Small intestine (tissue), 7 donors: ENCODE results near the gene TRAF2. TPM values are rescaled to one million over a fixed set of nuclear protein-coding genes. Genes with fewer than 3 reads are reported as not detected.

Source experiments
- DNase-seq, 2 donors: peaks; one replicate each; pipeline versions ENCODE4 v3.0.0 to v3.0.0-alpha.2; 2013
- FAIRE-seq: peaks from 2 replicates; lab custom pipeline; 2012; peaks lifted over from hg19 to GRCh38; lab: Jason Lieb, UNC
- H3K27ac ChIP-seq, 3 donors: one replicate each; pipeline ENCODE4 v1.5.1; 2013; ENCODE audit warnings: low read length in 2 of 3, mild to moderate bottlenecking in 2 of 3, control low read depth in 1 of 3, inconsistent platforms in 1 of 3, low read depth in 1 of 3, moderate library complexity in 1 of 3
- H3K27me3 ChIP-seq, 3 donors: one replicate each; pipeline ENCODE4 v1.6.1; 2013; ENCODE audit warnings: low read length in 3 of 3, inconsistent platforms in 1 of 3; ENCODE audit not compliant: control insufficient read depth in 3 of 3, insufficient read depth in 3 of 3
- H3K36me3 ChIP-seq, 3 donors: one replicate each; pipeline ENCODE4 v1.6.1; 2013; ENCODE audit warnings: low read length in 3 of 3, inconsistent platforms in 1 of 3, low read depth in 1 of 3, mild to moderate bottlenecking in 1 of 3, moderate library complexity in 1 of 3; ENCODE audit not compliant: control insufficient read depth in 3 of 3, insufficient read depth in 2 of 3
- H3K4me1 ChIP-seq, 3 donors: one replicate each; pipeline ENCODE4 v1.6.1; 2013; ENCODE audit warnings: low read length in 2 of 3, inconsistent platforms in 1 of 3, low read depth in 1 of 3, mild to moderate bottlenecking in 1 of 3, moderate library complexity in 1 of 3; ENCODE audit not compliant: control insufficient read depth in 3 of 3, insufficient read depth in 2 of 3
- H3K4me3 ChIP-seq, 3 donors: one replicate each; pipeline ENCODE4 v1.5.1; 2013; ENCODE audit warnings: low read length in 3 of 3, control low read depth in 1 of 3, inconsistent platforms in 1 of 3, low read depth in 1 of 3, mild to moderate bottlenecking in 1 of 3, moderate library complexity in 1 of 3
- H3K9me3 ChIP-seq, 2 donors: one replicate each; pipeline ENCODE4 v1.6.1; 2013; ENCODE audit warnings: low read depth in 1 of 2, low read length in 1 of 2; ENCODE audit not compliant: control insufficient read depth in 2 of 2, insufficient read depth in 1 of 2
- WGBS, 3 donors: extraction: QIAGEN DNeasy Blood & Tissue Kit; methylation state at CpG; one replicate each; pipeline ENCODE4 v1.1.7; 2013; 5-methylcytosine and 5-hydroxymethylcytosine counted together
- polyA plus RNA-seq, 4 donors: library from polyadenylated mRNA; stranded (reverse) in 3 of 4; unstranded in 1 of 4; fragments of 200-250 nt in 3 of 4; fragments of 120-200 nt in 1 of 4; gene quantifications; one replicate each; pipeline versions ENCODE4 v1.2.1 to v1.2.3, GENCODE V29; 2013
- donor health status: healthy with polysubstance abuse.
- donor health status: control.
- donor health status: control.
- donor health status: Bipolar disorder and iron deficiency.
- donor health status: healthy.

The TRAF2 gene
- polyA plus RNA-seq, 4 donors: 11.2 to 20.9 (median 13.8) TPM

GRCh38 chr9:136915632-136916329 lies 29.5 kb downstream of the TRAF2 start:
- Histone ChIP-seq H3K4me3 (no peak overlapping the region), H3K27me3 (no peaks in the 10 kb centered on the region), H3K9me3 (no peaks in the 10 kb centered on the region), H3K36me3 (peaks cover 8 to 84% (median 14%) of the 10 kb centered on the region in 3 donors), H3K27ac (no peak overlapping the region), H3K4me1 (no peaks in the 10 kb centered on the region)
- 88 to 91% (median 88%) methylated on average over 21 of the region's 21 CpGs for WGBS, 3 donors
- FAIRE-seq (no peak), DNase-seq (no peak)

- Histone ChIP-seq H3K27me3 (no peaks in the 10 kb centered on the region), H3K36me3 (peaks cover 12 to 86% (median 18%) of the 10 kb centered on the region in 3 donors), H3K4me1 (no peaks in the 10 kb centered on the region), H3K4me3 (no peak overlapping the region), H3K27ac (no peak overlapping the region), H3K9me3 (no peaks in the 10 kb centered on the region)
- no peak for DNase-seq
- WGBS, 3 donors: 91 to 94% (median 92%) methylated on average over 32 of the region's 32 CpGs
- no peak for FAIRE-seq
Measured at GRCh38 chr9:136916330-136917184, 30.2 kb downstream of the TRAF2 start.

GRCh38 chr9:136917902-136918301 lies 31.6 kb downstream of the TRAF2 start:
- DNase-seq (no peak), FAIRE-seq (no peak)
- no peaks in the 10 kb centered on the region for H3K27me3 ChIP-seq
- H3K4me3 ChIP-seq: no peak overlapping the region
- H3K36me3 ChIP-seq: peaks cover 12 to 88% (median 18%) of the 10 kb centered on the region in 3 donors
- no peaks in the 10 kb centered on the region for H3K9me3 ChIP-seq
- H3K27ac ChIP-seq: no peak overlapping the region
- H3K4me1 ChIP-seq: no peaks in the 10 kb centered on the region
- 88 to 90% (median 89%) methylated on average over 11 of the region's 11 CpGs for WGBS, 3 donors

GRCh38 chr9:136920069-136920468 lies 33.8 kb downstream of the TRAF2 start:
- no peak for FAIRE-seq
- Histone ChIP-seq H3K4me1 (no peaks in the 10 kb centered on the region), H3K4me3 (no peak overlapping the region), H3K27ac (no peak overlapping the region), H3K27me3 (no peaks in the 10 kb centered on the region), H3K9me3 (no peaks in the 10 kb centered on the region), H3K36me3 (peaks cover 13 to 88% (median 13%) of the 10 kb centered on the region in 3 donors)
- WGBS, 3 donors: 94 to 97% (median 97%) methylated on average over 15 of the region's 15 CpGs
- no peak for DNase-seq

GRCh38 chr9:136920734-136921231 lies 34.5 kb downstream of the TRAF2 start:
- Histone ChIP-seq H3K27ac (no peak overlapping the region), H3K4me3 (no peak overlapping the region), H3K4me1 (no peaks in the 10 kb centered on the region), H3K27me3 (no peaks in the 10 kb centered on the region), H3K36me3 (peaks cover 13 to 88% (median 14%) of the 10 kb centered on the region in 3 donors), H3K9me3 (no peaks in the 10 kb centered on the region)
- WGBS, 3 donors: 93 to 97% (median 94%) methylated on average over 14 of the region's 14 CpGs
- no peak for FAIRE-seq
- DNase-seq: no peak

- H3K4me1 ChIP-seq: no peaks in the 10 kb centered on the region
- FAIRE-seq (no peak), DNase-seq (no peak)
- H3K9me3 ChIP-seq: no peaks in the 10 kb centered on the region
- peaks cover 14 to 88% (median 15%) of the 10 kb centered on the region in 3 donors for H3K36me3 ChIP-seq
- no peak overlapping the region for H3K4me3 ChIP-seq
- 89 to 91% (median 90%) methylated on average over 10 to 11 of the region's 11 CpGs for WGBS, 3 donors
- H3K27me3 ChIP-seq: no peaks in the 10 kb centered on the region
- no peak overlapping the region for H3K27ac ChIP-seq
Measured at GRCh38 chr9:136921307-136921706, 35.0 kb downstream of the TRAF2 start.

- Histone ChIP-seq H3K27me3 (no peaks in the 10 kb centered on the region), H3K9me3 (no peaks in the 10 kb centered on the region), H3K4me3 (no peak overlapping the region), H3K4me1 (no peaks in the 10 kb centered on the region), H3K27ac (no peak overlapping the region), H3K36me3 (peaks cover 14 to 88% (median 15%) of the 10 kb centered on the region in 3 donors)
- FAIRE-seq (no peak), DNase-seq (no peak)
- 82 to 90% (median 88%) methylated on average over 10 of the region's 10 CpGs for WGBS, 3 donors
Measured at GRCh38 chr9:136921718-136922117, 35.4 kb downstream of the TRAF2 start.

- WGBS, 3 donors: 92 to 95% (median 94%) methylated on average over 16 to 19 of the region's 19 CpGs
- Histone ChIP-seq H3K4me3 (no peak overlapping the region), H3K4me1 (no peaks in the 10 kb centered on the region), H3K27me3 (no peaks in the 10 kb centered on the region), H3K9me3 (no peaks in the 10 kb centered on the region), H3K27ac (no peak overlapping the region), H3K36me3 (peaks cover 13 to 88% (median 14%) of the 10 kb centered on the region in 3 donors)
- DNase-seq (no peak), FAIRE-seq (no peak)
Measured at GRCh38 chr9:136922540-136922939, 36.2 kb downstream of the TRAF2 start.
